Measurements from ENCODE around the gene IKBKE. TPM values are rescaled to one million over a fixed set of nuclear protein-coding genes. Genes with fewer than 3 reads are reported as not detected.
A peak's percentile ranks its signal among the peaks of the same experiment; 100 is the strongest.

IKBKE gene
- polyA plus RNA-seq, 1 donor (not counting 4 experiments of a cell fraction or from before 2014, with no cell fraction given), result 8.9 TPM

- H3K4me2 ChIP-seq (ENCODE audit: control insufficient read depth, extremely low read depth, insufficient read depth, low read depth, low read length), result peak overlapping the region; percentile 89
- peak overlapping the region; percentile 74 for H3K9ac ChIP-seq (ENCODE audit: control insufficient read depth, extremely low read depth, insufficient read depth, low read length)
Observed at GRCh38 chr1:206511362-206512057, 41.2 kb downstream of the IKBKE start.

GRCh38 chr1:206512058-206512850 is 42.0 kb downstream of the IKBKE start:
- Histone ChIP-seq H3K79me2 (ENCODE audit: control insufficient read depth, insufficient read depth, low read length) (no peaks in the 10 kb centered on the region), H3K4me2 (ENCODE audit: control insufficient read depth, extremely low read depth, insufficient read depth, low read depth, low read length) (peak overlapping the region; percentile 89), H3K36me3 (ENCODE audit: control insufficient read depth in 2 of 2, extremely low read depth in 1 of 2, insufficient read depth in 2 of 2, low read length in 2 of 2) (no peaks in the 10 kb centered on the region), H4K20me1 (ENCODE audit: control insufficient read depth, extremely low read depth, insufficient read depth, low read length) (no peaks in the 10 kb centered on the region), H2AFZ (ENCODE audit: control insufficient read depth, low read length) (peak overlapping the region; percentile 75), H3K27me3 (ENCODE audit: control insufficient read depth, extremely low read depth, insufficient read depth, low read length) (no peaks in the 10 kb centered on the region), H3K9ac (ENCODE audit: control insufficient read depth, extremely low read depth, insufficient read depth, low read length) (peak overlapping the region; percentile 74), H3K27ac (ENCODE audit: control insufficient read depth, insufficient read depth, low read length) (peak overlapping the region; percentile 90), H3K4me1 (ENCODE audit: control insufficient read depth, extremely low read depth, insufficient read depth, low read length) (peaks cover 70% of the 10 kb centered on the region), H3K4me3 (ENCODE audit: control insufficient read depth in 2 of 3, extremely low read depth in 1 of 3, insufficient read depth in 2 of 3, low read depth in 1 of 3, low read length in 3 of 3) (peak overlapping the region in 2 of 3 experiments; percentile 49 to 56), H3K9me3 (ENCODE audit: control insufficient read depth, low read depth, low read length) (no peaks in the 10 kb centered on the region), H3K9me1 (ENCODE audit: control insufficient read depth, extremely low read depth, insufficient read depth, low read length) (peaks cover 2% of the 10 kb centered on the region)
- DNase-seq (ENCODE audit: low read depth, low spot score), result no peak
- FAIRE-seq, result peak; percentile 36
- dilution Hi-C loops (cut with MboI; ENCODE audit: extremely low pct_ligation_motif_present, low sequenced_read_pairs), result no loop called here
- no peak for TF ChIP-seq CTCF (optimal IDR thresholded peaks at IDR 0.05 in 1 of 3, IDR thresholded peaks at IDR 0.05 in 1 of 3, conservative IDR thresholded peaks at IDR 0.05 in 1 of 3; ENCODE audit: extremely low read depth in 1 of 3, insufficient read depth in 2 of 3, low read length in 3 of 3)
- no peak for TF ChIP-seq EZH2 (IDR thresholded peaks at IDR 0.05; ENCODE audit: low read length)

More at GRCh38 chr1:206511362-206512057, 41.2 kb downstream of the IKBKE start:
- H3K27ac ChIP-seq (ENCODE audit: control insufficient read depth, insufficient read depth, low read length), result peak overlapping the region; percentile 90
- no peaks in the 10 kb centered on the region for H3K9me3 ChIP-seq (ENCODE audit: control insufficient read depth, low read depth, low read length)
- FAIRE-seq, result no peak
- H3K36me3 ChIP-seq (ENCODE audit: control insufficient read depth in 2 of 2, extremely low read depth in 1 of 2, insufficient read depth in 2 of 2, low read length in 2 of 2), result no peaks in the 10 kb centered on the region
- dilution Hi-C loops (cut with MboI; ENCODE audit: extremely low pct_ligation_motif_present, low sequenced_read_pairs), result no loop called here
- TF ChIP-seq CTCF (optimal IDR thresholded peaks at IDR 0.05 in 1 of 3, IDR thresholded peaks at IDR 0.05 in 1 of 3, conservative IDR thresholded peaks at IDR 0.05 in 1 of 3; ENCODE audit: extremely low read depth in 1 of 3, insufficient read depth in 2 of 3, low read length in 3 of 3), result no peak
- TF ChIP-seq EZH2 (IDR thresholded peaks at IDR 0.05; ENCODE audit: low read length), result no peak
- peaks cover 70% of the 10 kb centered on the region for H3K4me1 ChIP-seq (ENCODE audit: control insufficient read depth, extremely low read depth, insufficient read depth, low read length)
- no peaks in the 10 kb centered on the region for H4K20me1 ChIP-seq (ENCODE audit: control insufficient read depth, extremely low read depth, insufficient read depth, low read length)
- no peak for DNase-seq (ENCODE audit: low read depth, low spot score)
- no peaks in the 10 kb centered on the region for H3K27me3 ChIP-seq (ENCODE audit: control insufficient read depth, extremely low read depth, insufficient read depth, low read length)
- no peaks in the 10 kb centered on the region for H3K79me2 ChIP-seq (ENCODE audit: control insufficient read depth, insufficient read depth, low read length)
- H2AFZ ChIP-seq (ENCODE audit: control insufficient read depth, low read length), result peak overlapping the region; percentile 75
- peaks cover 2% of the 10 kb centered on the region for H3K9me1 ChIP-seq (ENCODE audit: control insufficient read depth, extremely low read depth, insufficient read depth, low read length)
- no peak overlapping the region for H3K4me3 ChIP-seq (ENCODE audit: control insufficient read depth in 2 of 3, extremely low read depth in 1 of 3, insufficient read depth in 2 of 3, low read depth in 1 of 3, low read length in 3 of 3)

All from keratinocyte (primary cell).